ENCODE data around the gene SCO1.

SCO1 gene

DNA sequence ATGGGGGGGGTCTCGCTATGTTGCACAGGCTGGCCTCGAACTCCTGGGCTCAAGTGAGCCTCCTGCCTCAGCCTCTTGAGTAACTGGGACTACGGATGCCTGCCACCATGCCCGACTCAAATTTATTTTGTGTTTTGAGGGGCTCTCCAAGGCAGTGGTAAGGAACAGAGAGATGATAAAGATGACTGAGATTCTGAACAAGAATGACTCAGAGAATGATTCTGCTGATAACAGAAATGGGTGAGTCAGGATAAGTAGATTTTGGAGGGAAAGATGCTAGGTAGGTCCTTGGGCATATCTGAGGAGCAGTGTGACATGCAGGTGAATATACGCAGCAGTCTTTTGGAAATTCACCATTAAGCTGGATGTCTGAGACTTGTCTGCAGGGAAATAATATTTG is 29.9 kb upstream of the SCO1 start:
- Histone ChIP-seq H3K4me1 (ENCODE audit: insufficient read depth, low read length) (no peaks in the 10 kb centered on the region), H3K9ac (ENCODE audit: low read depth, low read length) (no peak overlapping the region), H4K20me1 (ENCODE audit: insufficient read depth, low read length) (no peaks in the 10 kb centered on the region), H3K9me3 (ENCODE audit: insufficient read depth, low read length, severe bottlenecking) (no peaks in the 10 kb centered on the region), H3K4me3 (ENCODE audit: low read depth in 1 of 2, low read length in 2 of 2) (no peak overlapping the region), H3K79me2 (ENCODE audit: insufficient read depth, low read length) (no peaks in the 10 kb centered on the region), H3K27me3 (ENCODE audit: insufficient read depth, low read length, poor library complexity) (no peaks in the 10 kb centered on the region), H3K4me2 (ENCODE audit: insufficient read depth, low read length) (no peak overlapping the region), H3K36me3 (ENCODE audit: insufficient read depth, low read length) (no peaks in the 10 kb centered on the region), H3K27ac (ENCODE audit: low read length) (no peak overlapping the region), H2AFZ (ENCODE audit: low read depth, low read length) (no peak overlapping the region)
- DNase-seq, result no peak
- ATAC-seq (ENCODE audit: insufficient read depth, low read depth), result no peak
- TF ChIP-seq EZH2 (IDR thresholded peaks at IDR 0.05; ENCODE audit: borderline replicate concordance, low read depth, low read length, severe bottlenecking), result no peak
- TF ChIP-seq, protein P1, sequence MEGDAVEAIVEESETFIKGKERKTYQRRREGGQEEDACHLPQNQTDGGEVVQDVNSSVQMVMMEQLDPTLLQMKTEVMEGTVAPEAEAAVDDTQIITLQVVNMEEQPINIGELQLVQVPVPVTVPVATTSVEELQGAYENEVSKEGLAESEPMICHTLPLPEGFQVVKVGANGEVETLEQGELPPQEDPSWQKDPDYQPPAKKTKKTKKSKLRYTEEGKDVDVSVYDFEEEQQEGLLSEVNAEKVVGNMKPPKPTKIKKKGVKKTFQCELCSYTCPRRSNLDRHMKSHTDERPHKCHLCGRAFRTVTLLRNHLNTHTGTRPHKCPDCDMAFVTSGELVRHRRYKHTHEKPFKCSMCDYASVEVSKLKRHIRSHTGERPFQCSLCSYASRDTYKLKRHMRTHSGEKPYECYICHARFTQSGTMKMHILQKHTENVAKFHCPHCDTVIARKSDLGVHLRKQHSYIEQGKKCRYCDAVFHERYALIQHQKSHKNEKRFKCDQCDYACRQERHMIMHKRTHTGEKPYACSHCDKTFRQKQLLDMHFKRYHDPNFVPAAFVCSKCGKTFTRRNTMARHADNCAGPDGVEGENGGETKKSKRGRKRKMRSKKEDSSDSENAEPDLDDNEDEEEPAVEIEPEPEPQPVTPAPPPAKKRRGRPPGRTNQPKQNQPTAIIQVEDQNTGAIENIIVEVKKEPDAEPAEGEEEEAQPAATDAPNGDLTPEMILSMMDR (IDR thresholded peaks at IDR 0.05; ENCODE audit: borderline replicate concordance, extremely low read depth, low read length, poor library complexity, severe bottlenecking), result no peak

DNA sequence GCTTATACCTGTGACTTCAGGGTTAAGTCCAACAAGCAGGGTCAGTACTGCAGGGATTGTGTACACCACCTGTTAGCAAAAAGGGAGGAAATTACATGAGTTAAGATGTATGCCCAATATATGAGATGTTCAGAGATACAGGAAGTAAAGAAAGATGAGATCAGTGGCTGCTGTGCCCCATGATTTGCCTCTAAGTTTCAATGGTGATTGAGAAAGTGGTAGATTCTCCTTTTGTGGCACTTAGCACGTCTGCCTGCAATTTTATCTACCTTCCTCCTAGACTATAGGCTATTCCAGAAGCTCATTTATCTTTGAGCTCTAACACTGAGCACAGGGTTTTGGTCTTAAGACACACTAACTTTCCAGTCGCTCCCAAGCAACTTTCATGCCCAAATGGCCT is 28.9 kb upstream of the SCO1 start:
- no peaks in the 10 kb centered on the region for H3K4me1 ChIP-seq (ENCODE audit: insufficient read depth, low read length)
- TF ChIP-seq, protein P1 (IDR thresholded peaks at IDR 0.05; ENCODE audit: borderline replicate concordance, extremely low read depth, low read length, poor library complexity, severe bottlenecking), result no peak
- no peak for TF ChIP-seq EZH2 (IDR thresholded peaks at IDR 0.05; ENCODE audit: borderline replicate concordance, low read depth, low read length, severe bottlenecking)
- H4K20me1 ChIP-seq (ENCODE audit: insufficient read depth, low read length), result no peaks in the 10 kb centered on the region
- H3K4me3 ChIP-seq (ENCODE audit: low read depth in 1 of 2, low read length in 2 of 2), result no peak overlapping the region
- H3K79me2 ChIP-seq (ENCODE audit: insufficient read depth, low read length), result no peaks in the 10 kb centered on the region
- H2AFZ ChIP-seq (ENCODE audit: low read depth, low read length), result no peak overlapping the region
- no peaks in the 10 kb centered on the region for H3K27me3 ChIP-seq (ENCODE audit: insufficient read depth, low read length, poor library complexity)
- no peaks in the 10 kb centered on the region for H3K36me3 ChIP-seq (ENCODE audit: insufficient read depth, low read length)
- DNase-seq (no peak), ATAC-seq (ENCODE audit: insufficient read depth, low read depth) (no peak)
- no peak overlapping the region for H3K27ac ChIP-seq (ENCODE audit: low read length)
- no peaks in the 10 kb centered on the region for H3K9me3 ChIP-seq (ENCODE audit: insufficient read depth, low read length, severe bottlenecking)
- H3K9ac ChIP-seq (ENCODE audit: low read depth, low read length), result no peak overlapping the region
- no peak overlapping the region for H3K4me2 ChIP-seq (ENCODE audit: insufficient read depth, low read length)

GRCh38 chr17:10725262-10725661 is 27.9 kb upstream of the SCO1 start:
- no peaks in the 10 kb centered on the region for H3K79me2 ChIP-seq (ENCODE audit: insufficient read depth, low read length)
- H3K4me1 ChIP-seq (ENCODE audit: insufficient read depth, low read length), result no peaks in the 10 kb centered on the region
- TF ChIP-seq, protein P1 (IDR thresholded peaks at IDR 0.05; ENCODE audit: borderline replicate concordance, extremely low read depth, low read length, poor library complexity, severe bottlenecking), result no peak
- no peak for TF ChIP-seq EZH2 (IDR thresholded peaks at IDR 0.05; ENCODE audit: borderline replicate concordance, low read depth, low read length, severe bottlenecking)
- no peaks in the 10 kb centered on the region for H3K9me3 ChIP-seq (ENCODE audit: insufficient read depth, low read length, severe bottlenecking)
- H2AFZ ChIP-seq (ENCODE audit: low read depth, low read length), result no peak overlapping the region
- no peak for DNase-seq
- no peak for ATAC-seq (ENCODE audit: insufficient read depth, low read depth)
- H3K9ac ChIP-seq (ENCODE audit: low read depth, low read length), result no peak overlapping the region
- no peak overlapping the region for H3K27ac ChIP-seq (ENCODE audit: low read length)
- no peaks in the 10 kb centered on the region for H4K20me1 ChIP-seq (ENCODE audit: insufficient read depth, low read length)
- H3K4me2 ChIP-seq (ENCODE audit: insufficient read depth, low read length), result no peak overlapping the region
- H3K4me3 ChIP-seq (ENCODE audit: low read depth in 1 of 2, low read length in 2 of 2), result no peak overlapping the region
- H3K36me3 ChIP-seq (ENCODE audit: insufficient read depth, low read length), result no peaks in the 10 kb centered on the region
- no peaks in the 10 kb centered on the region for H3K27me3 ChIP-seq (ENCODE audit: insufficient read depth, low read length, poor library complexity)

Measured in DND-41 (cell line).